GM18520 (cell line): Measurements from ENCODE around the gene C14orf93.

Source experiments
- ATAC-seq: cut with Tn5 transposase; IDR thresholded peaks from one replicate; pipeline ENCODE4 v1.9.1; 2021; ENCODE audit not compliant: unreplicated experiment

C14orf93 gene

DNA sequence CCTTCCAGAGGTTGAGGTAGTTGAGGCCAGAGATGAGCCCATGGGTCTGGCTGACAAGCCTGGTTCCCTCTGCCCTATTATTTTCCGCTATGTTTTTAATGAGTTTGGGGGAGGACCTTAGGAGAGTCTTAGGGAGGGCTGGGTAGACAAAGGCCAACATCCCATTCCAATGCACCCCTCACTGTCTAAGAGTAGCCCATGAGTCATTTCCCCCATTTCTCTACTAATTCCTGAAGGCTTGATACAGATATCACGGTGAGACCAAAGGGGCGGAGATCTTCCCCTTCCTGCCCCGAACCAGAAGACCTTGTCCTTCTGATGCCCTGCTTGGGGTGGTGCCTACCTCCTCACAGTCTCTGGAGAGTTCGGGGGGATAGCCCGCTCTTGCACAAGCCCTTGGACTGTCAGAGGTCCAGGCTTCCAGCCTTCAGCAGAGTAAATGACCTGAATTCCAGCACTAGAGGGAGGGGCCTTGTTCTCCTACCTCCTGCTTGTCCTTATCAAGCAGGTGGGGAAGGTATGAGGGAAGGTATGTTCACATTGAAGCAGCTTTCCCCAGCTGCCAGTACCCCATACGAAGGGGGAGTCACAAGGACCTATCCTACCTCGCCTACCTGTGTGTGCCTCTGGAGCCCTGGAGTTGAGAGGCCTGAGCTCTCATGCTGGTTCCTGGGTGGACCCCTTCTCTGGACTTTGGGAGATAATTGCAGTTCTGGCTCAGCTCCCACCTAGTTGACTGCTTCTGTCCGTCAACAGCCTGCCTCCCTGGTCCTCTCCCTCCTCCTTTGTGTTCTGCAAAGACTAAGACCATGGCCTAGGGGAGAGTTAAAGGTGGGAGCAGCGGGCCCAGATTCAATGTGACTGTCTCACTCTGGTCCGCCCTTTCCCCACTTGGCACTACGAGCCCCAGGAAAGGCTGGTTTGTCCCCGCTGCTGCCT, 35.7 kb upstream of the C14orf93 start:
- no peak for ATAC-seq

- ATAC-seq, result no peak
Observed at GRCh38 chr14:23044840-23045239, 34.9 kb upstream of the C14orf93 start.

DNA sequence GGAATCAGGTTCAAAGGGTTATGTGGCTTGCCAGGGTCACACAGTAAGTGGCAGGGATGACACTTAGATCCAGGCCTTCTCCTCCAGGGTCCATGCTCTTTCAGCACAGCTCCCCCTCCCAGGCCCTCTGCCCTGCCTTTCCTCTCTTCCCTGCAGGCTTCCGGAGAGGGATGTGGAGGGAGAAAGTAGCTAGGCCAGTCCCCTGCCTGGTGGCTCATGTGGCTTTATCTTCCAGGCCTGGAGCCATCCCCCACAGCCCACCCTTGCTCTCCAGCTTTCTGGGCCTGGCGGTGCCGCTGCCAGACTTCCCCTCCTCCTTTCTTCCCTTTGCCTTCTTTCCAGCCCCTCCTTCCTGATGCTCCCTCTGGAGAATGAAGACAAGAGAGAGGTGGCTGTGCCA, 33.8 kb upstream of the C14orf93 start:
- ATAC-seq, result no peak

DNA sequence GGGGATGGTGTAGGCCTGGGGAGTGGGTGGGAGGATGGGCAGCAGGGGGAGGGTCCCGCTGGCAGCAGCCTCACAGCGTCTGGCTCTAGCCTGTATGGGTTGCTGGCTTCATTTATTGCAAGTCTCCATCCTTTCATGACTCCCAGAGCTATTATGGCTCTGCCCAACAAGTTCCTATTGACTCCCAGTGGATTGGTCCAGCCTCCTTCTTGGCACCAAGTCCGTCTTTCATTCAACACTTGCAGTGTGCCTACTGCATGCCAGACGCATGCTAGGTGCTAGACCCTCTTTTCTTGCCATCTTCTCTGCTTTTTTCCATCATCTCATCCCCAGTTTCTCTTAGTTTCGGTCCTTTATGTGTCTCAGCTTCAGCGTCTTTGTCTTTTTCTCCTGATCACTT, 33.2 kb upstream of the C14orf93 start:
- no peak for ATAC-seq

- ATAC-seq, result no peak
Observed at GRCh38 chr14:23042162-23042965, 32.4 kb upstream of the C14orf93 start, which contains the start of gene PSMB11. Gene PSMB11 (plus strand): TSS chr14:23042212. CDS start chr14:23042226, 14 bp downstream.

GRCh38 chr14:23041729-23042128, 31.8 kb upstream of the C14orf93 start:
- no peak for ATAC-seq

GRCh38 chr14:23040100-23040499, 30.2 kb upstream of the C14orf93 start:
- no peak for ATAC-seq

DNA sequence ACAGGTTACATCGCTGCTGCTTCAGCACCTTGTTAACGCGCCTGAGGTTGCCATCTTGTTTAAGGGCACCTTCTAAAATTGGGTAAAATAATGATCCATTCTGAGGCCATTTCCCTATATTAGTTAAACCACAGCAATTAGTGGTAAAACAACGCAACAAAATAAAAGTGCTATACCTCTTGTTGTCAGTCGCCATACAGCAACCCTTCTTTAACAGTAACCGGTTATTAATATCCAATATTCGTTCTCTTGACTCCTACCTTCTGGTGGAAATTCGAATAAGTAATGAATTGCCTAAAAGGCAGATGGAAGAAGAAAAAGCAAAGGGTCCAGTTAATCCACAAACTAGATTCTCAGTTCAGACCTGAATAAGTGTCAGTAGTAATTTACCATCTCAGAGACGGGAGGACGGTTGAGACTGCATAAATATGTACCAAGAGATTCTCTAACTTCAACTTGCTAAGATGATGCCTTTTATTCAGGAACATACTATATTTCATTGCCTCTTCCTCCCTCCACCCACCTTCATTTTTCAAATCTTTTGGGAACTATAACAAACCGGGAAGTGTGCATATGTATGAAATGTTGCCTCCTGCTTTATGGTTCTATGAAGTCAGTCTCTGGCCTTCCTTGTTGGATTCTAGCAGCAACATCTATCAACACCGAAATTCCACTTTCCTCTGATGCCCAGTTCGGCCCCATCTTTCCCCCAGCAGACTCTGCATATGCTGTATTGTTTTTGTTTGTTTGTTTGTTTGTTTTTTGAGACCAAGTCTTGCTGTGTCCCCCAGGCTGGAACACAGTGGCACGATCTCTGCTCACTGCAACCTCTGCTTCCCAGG, 25.6 kb upstream of the C14orf93 start:
- ATAC-seq, result no peak

DNA sequence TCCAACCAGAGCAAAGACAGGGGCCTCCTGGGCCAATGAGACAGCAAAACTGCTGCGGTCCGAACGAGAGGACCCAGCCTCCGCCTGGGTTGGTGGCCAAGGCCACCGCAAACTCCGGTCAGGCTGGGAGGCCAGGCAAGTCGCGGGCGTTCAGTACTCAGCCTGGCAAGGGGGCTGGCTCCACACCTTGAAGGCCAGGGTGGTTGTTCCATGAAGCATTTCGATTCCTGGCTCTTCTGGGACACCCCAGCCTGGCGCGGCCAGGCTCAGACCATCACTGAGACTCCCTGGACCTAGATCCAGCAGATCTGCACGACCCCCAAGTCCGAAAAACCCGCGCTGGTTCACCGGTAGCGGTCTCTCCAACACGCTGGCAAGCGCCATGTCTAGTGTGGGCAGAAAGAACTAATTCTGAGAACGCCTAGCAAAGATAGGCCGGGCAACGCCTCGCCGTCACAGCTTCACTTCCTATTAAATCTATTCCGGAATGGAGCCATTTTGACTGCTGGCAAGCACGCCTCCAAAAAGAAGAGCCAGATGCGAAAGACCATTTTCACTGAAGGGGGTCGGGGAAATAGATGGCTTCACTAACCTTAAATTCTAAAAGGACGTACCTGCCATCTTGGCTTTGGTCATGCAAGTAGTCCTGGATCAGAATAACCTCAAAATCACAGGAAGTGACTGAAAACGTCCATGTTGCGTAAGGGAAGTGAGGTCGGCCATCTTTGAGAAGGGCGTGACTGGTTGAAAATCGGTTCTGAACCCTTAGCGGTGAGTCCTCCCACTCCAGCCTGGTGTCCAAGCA, 24.8 kb upstream of the C14orf93 start, which contains the start of gene PSMB5:
PSMB5 (minus strand) TSS at position 403 of the 805 bp plus-strand sequence; CDS start at position 384, 19 bp downstream.
- peak; percentile 85 for ATAC-seq

DNA sequence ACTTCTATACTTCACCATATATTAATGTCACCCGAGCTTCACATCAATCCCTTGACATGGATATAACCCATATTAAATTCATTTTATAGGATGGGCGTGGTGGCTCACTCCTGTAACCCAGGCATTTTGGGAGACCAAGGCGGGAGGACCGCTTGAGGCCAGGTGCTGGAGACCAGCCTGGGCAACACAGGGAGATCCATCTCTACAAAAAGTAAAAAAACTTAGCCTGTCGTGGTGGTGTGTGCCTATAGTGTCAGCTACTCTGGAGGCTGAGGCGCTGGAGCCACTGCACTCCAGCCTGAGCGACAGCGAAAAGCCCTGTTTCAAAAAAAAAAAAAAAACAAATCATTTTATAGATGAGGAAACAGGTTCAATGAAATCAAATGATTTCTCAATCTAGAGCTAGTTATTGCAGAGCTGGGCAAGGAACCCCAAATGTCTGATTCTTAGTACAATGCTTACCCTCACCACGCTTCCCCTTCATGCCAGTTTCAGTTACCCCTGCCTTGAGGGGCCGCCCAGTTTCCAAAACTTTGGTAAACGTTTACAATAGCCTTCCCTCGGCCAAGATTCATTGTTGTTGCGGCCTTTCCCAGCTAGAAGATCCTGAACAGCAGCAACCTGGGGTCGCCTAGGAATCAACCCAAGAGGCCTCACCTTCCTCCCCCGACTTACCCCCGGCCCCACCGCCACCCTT, 24.0 kb upstream of the C14orf93 start:
- ATAC-seq, result no peak

DNA sequence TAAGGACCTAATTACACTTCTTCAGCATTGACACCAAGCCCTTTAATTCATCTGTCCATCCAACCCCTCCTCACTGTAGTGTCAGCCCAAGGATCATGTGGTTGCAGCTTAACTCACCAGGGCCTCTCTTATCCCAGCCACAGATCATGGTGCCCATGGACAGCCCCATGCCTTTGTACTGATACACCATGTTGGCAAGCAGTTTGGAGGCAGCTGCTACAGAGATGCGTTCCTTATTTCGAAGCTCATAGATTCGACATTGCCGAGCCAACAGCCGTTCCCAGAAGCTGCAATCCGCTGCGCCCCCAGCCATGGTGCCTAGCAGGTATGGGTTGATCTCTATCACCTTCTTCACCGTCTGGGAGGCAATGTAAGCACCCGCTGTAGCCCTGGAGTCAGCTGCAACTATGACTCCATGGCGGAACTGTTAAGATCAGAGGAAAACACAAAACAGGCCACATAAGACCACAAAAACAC, 23.3 kb upstream of the C14orf93 start:
- ATAC-seq, result no peak

DNA sequence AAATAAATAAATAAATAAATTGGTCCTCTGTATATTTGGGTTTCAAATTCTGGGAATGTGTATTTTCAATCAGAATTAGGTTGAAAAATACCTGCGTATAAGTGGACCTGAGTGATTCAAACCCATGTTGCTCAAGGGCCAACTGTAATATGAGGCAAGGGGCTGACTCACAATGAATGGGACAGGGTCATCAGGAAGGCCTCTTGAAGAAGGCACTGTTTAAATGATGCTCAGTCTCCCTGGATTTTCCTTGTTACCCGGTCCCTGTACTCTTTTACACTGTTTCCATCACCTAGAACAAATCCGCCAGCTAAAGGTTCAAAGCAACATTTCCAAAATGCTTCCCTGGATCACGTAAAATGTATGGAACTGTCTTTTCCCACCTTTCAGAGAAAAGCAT, 21.0 kb upstream of the C14orf93 start:
- ATAC-seq, result no peak

- no peak for ATAC-seq
Observed at GRCh38 chr14:23028799-23029198, 18.9 kb upstream of the C14orf93 start.

DNA sequence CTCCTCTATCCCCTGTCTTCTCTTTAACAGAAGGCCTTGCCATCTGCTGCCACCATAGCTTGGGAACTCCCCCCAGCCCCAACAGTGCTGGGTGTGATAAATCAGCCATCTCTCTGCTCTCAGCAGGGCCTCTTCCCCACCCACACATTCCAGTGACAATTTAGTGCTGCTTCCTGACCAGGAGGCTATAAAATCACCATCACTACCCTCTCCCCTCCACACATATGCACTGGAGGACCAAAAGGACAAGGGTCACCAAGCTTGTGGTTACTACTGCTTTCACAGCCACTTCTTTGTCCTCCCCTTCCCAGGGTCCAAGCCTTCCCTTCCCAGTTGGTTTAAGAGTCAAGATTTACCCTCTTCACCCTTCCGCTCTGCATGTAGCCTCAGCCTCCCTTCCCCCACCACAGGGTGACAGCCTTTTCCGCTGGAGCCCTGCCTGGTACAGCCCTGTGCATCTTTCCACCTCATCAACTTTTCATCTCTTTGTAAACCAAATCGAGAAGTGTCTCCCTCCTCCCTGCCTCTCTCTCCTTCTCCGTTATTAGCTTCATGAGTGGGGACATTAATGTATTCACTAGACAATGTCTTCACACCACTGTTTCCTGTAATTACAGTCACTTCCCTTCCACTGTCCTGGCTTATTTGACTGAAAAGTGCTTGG, 15.3 kb upstream of the C14orf93 start:
- ATAC-seq, result no peak

DNA sequence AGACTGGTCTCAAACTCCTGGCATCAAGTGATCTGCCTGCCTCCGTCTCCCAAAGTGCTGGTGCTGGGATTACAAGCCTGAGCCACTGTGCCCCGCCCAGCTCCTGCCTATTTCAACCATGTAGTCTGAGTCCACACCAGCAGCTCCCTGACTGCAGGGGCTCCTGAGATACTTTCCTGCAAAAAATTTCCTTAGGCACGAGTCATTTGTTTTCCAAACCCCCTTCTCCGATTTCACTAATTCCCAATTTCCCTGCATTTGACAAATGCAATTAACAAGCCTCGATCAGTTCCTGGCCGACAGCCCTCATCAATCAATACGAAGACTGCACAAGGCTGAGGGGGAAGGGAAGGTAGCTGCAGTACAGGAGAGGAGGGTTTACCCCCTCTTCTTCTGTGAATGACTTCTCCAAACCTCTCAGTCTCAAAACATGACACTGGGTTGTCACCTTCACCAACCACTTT, 14.7 kb upstream of the C14orf93 start:
- ATAC-seq, result no peak

GRCh38 chr14:23023795-23024152, 13.8 kb upstream of the C14orf93 start:
- ATAC-seq, result no peak

- no peak for ATAC-seq
Observed at GRCh38 chr14:23023022-23023794, 13.3 kb upstream of the C14orf93 start.

DNA sequence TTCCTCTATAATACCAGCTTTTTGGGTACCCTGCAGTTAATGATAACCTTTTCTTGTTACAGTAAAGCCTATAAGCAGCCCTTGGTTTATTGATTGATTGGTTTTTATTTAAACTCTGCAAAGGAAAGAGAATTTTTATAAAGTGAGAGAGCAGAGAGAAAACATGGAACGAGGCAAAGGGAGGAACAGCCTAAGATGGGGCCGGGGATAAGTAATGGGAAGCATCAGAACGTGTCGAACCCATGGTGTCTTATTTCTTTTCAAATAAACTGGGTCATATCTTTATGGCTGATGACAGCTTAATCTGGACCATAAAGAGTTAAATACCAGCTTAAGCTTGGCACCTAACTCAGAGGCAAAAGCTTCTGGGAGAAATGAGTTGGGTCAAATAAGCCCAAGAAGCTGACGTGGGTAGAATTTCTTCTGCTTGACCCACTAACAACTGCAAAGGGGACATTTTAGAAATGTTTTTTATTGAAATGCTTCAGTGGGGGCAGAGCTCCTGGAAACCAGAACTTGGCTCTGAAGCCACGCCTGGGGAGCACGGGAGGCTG, 12.0 kb upstream of the C14orf93 start:
- ATAC-seq, result no peak
